Activated T-cell treated with anti-CD3 and anti-CD28 coated beads, Interleukin-2, amount 50 U/mL, for 1 hour (primary cell): Measurements from ENCODE around the gene SCPEP1.
"Not testable (repeated sequence)": the region's sequence is repeated elsewhere in the genome, so short reads cannot be mapped to it uniquely, and the experiment has no call there.

Experiments used
- DNase-seq: peaks from one replicate; pipeline ENCODE4 v3.0.0-alpha.2; 2020

Gene SCPEP1

DNA sequence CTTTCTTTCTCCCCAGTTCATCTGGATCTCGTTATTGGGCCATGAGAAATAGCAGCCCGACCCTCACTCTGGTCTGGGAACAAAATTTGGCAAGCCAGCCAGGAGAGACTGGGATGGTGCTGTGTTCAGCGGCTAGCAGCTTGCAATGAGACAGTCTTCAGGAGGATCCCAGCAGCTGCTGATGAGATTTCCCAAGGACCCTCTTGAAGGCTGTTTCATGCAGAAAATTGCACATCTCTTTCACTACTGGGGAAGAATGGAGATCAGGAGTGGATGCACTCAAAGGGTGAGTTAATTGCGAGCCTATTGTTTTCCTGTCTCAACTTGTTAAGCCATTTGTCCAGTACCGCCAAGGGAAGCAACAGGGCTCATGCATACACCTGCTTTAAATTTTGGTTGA lies 11.6 kb upstream of the SCPEP1 start:
- DNase-seq = no peak

DNA sequence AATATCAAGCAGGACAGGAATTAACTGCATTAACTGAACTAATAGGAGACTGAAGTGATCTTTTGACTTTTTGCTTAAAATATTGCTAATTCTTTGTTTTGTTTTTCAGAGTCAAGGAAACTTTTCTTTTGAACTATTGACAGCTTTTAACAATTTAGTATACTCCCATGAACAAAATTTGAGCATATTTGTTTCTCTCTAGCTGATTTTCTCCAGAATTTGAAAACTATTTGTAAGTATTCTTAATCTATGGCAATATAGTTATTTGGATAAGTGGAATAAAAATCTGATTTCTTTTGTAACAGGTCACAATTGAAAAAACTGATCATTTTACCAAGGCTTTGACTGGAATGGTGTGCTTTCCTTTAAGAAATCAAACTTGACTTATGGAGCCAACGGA lies 7.0 kb upstream of the SCPEP1 start:
- no peak for DNase-seq

DNA sequence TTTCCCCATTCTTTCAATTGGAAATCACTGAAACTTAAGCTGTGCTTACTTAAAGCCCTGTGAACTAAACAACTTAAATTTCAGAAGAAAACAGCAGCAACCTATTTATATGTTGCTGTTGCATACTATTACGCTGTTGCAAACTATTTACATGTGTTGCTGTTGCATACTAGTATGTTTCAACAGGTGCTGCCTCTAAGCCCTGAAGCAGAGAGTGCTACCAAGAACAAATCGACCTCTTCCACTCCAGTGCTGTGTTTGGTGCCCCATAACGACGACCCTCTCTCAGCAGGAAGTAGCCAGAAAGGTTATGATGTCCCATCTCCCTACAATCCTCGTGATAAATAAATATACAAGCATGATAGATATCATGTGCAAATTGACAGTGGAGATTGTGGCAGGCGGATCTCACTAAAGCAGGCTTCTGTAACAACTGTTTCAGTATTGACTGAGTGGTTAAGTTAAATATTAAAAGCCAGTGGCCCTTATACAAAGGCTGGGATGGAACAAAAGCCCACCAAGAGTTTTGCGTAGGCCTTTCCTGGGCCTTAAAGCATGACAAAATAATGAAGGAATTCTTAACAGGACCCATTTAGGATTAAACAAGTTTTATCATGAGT lies 5.7 kb upstream of the SCPEP1 start:
- no peak for DNase-seq

DNA sequence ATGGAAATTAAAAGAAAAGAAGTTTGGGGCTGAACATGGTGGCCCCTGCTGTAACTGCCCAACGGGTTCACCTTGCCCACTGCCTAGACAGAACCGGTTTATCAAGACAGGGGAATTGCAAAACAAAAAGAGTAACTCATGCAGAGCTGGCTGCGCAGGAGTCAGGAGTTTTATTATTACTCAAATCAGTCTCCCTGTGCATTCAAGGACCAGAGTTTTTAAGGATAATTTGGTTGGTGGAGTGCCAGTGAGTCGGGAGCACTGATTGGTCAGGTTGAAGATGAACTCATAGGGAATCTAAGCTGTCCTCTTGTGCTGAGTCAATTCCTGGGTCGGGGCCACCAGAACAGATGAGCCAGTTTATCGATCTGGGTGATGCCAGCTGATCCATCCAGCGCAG lies 4.4 kb upstream of the SCPEP1 start:
- no peak for DNase-seq

DNA sequence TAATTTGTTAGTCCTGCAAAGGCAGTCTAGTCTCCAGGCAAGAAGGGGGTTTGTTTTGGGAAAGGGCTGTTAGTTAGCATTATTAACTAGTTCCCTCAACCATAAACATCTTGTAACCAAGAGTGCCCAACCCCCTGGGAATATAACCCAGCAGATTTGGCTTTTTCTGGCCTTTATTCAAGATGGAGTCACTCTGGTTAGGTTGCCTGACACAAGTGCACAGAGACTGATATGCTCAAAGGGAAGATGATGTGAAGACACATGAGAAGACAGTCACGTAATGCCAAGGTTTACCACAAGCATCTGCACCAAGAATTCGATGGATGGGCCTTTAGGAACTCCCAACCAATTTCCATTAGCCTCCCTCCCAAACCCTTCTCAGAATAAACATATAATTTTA lies 3.9 kb upstream of the SCPEP1 start:
- no peak for DNase-seq

DNA sequence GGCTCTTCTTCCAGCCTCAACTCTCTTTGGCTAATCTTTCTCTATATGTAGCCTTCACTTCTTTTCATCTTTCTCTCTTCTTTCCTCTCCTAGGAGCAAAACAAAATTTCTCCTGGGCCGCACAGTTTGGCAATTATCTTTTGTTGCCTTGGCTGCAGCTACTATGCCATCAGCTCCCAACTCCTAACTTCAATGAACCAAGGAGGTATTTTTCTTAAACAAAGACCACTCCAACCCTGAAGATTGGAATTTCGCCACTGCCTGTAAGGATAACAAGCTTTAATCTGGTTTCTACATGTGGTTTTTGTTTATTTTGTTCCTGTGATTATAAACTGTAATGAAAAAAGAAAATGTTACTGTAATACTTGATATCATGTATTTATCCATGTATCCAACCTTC lies 2.3 kb upstream of the SCPEP1 start:
- no peak for DNase-seq

DNA sequence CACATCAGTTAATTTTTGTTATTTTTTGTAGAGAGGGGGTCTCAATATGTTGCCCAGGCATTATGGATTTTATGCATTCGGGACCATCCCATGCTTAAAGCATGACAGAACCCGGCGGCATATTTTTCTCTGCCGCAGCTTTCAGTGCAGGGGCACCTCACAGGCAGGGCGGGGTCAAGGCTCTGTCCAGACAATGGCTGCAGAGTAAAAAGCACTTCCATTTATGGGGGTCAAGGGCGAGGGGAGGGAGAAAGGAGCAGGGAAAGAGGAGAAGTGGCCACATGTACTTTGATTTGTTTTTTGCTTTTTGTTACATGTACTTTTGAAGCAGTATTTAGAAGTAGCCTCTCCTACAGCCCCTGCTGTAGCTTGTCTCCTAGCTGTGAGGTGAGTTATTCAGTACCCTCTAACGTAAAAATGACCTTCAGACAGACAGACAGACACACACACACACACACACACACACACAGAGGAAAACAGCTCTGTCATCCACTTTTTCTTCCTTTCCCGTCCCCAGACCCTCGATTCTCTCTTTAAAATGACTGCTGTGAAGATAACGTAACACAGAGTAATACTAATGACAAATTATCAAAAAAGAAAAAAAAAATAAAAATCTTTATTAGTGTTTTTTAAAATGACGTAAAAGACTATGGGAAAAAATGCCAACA lies 856 bp upstream of the SCPEP1 start:
- no peak for DNase-seq

DNA sequence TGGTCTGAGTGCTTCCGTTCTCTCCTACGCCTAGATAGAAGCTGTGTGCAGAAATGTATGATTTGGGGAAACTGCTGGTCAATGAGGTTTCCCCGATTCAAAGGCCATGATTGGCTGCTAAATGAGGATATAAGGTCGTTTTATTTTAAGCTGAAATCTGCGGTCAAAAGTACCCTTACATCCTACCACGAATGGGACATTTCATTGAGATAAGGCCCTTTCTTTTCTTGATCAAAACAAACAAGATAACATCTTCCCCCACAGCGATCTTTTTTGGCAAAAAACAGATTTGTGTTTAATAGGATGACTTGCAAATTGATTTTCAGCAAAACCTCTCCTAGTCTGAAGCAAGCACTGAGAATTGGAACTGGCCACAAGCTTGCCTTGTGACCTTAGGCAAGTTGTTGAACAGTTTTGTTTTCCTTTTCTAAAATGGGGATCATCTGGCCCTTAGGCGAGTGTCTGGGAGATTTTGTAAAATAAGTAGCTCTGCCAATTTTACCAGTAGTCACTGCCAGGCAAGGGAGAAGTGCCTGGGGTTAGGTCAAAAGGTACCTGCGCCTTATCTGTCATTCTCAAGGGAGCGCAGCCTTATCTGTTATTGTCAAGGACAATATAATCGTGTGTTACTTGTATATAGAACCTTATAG lies 635 bp downstream of the SCPEP1 start:
- no peak for DNase-seq

DNA sequence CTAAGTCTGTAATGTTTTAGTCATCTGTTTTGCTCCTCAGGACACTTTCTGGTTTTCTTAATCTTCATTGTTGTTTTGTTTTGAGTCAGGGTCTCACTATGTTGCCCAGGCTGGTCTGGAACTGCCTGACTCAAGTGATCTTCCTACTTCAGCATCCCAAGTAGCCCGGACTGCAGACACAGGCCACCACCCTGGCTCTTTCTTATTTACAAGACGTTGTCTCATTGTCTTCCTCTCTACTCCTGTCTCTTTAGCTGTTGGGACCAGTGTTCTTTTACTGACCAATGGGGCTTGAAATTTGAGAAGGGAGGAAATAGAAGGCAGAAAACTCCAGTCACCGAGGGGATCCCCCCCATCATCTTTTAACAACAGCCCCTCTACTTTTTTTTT lies 1.2 kb downstream of the SCPEP1 start:
- no peak for DNase-seq

DNA sequence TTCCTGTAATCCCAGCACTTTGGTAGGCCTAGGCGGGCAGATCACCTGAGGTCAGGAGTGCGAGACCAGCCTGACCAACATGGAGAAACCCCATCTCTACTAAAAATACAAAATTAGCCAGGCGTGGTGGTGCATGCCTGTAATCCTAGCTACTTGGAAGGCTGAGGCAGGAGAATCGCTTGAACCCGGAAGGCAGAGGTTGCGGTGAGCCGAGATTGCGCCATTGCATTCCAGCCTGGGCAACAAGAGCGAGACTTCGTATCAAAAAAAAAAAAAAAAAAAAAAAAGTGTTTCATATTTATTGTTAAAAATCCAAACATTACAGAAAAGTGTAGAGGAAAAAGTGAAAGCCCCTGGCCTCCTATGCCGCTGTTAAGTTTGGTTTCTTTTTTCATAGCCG lies 2.6 kb downstream of the SCPEP1 start:
- DNase-seq = not testable (repeated sequence)

DNA sequence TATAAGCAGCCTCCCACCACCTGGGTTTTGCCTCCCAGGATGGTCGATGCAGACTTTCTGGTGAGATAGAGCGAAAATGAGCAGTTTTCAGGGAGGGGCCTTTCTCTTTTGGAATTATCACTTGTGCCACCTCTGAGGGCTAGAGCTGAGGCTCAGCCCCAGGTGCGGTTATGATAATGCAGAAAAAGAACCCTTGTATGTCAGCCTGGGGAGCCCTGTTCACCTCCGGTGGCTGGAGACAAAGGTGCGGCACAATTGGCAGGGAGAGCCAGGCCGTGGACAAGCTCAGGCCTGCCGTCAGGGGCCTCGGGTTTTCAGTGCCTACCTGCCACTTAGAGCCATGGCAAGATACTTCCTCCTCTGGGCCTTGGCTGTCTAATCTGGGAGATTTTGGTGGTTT lies 4.4 kb downstream of the SCPEP1 start:
- no peak for DNase-seq

DNA sequence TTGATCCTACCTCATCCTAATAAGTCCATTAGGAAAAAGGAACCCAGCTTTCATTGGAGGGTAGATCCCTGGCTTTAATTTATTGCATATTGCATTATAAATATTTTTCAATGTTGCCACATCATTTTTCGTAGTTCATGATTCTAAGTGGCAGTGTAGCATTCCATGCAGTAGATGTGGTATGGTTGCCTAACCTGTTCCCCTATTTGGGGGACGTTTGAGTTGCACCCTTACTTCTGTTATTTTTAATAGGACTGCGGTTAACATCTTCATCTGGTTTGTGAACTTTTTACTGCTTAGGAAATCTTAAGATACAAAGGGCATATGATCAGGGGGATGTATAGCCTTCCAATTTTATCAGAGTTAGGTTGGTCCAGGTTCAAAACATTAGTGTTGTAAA lies 5.4 kb downstream of the SCPEP1 start:
- DNase-seq = no peak

DNA sequence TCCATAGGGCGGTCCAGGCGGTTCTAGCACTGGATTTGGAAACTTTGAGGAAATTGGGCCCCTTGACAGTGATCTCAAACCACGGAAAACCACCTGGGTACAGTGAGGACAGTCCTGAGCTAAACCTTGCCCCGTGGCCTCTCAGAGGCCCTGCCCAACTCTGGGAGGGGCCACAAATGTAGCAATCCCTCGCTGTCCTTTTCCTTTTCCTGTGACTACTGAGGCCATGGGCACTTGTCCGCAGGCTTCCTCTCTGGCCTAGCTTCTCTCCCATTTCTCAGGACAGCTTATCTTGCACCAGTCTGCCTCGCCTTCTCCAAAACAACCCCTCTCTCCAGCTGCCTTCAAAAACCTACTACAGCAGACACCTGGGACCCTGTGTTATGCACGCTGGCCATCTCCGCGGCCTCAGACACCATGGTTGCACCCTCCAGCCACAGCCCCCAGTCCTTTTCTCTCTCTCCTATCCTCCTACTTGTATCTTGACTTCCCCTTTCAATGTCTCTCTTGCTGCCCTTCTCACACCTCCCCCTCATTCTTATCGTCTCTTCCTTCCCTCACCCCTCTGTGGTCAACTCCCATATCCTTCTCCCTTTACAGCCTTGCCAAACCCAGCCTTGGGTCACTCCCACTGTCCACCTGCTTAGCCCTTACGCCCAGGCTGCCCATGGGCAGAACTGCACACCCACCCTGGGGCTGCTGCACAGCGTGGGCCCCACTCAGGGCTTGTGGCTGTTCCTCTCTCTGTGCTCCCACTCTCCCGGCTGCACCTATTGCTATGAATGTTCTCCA lies 7.6 kb downstream of the SCPEP1 start:
- no peak for DNase-seq

DNA sequence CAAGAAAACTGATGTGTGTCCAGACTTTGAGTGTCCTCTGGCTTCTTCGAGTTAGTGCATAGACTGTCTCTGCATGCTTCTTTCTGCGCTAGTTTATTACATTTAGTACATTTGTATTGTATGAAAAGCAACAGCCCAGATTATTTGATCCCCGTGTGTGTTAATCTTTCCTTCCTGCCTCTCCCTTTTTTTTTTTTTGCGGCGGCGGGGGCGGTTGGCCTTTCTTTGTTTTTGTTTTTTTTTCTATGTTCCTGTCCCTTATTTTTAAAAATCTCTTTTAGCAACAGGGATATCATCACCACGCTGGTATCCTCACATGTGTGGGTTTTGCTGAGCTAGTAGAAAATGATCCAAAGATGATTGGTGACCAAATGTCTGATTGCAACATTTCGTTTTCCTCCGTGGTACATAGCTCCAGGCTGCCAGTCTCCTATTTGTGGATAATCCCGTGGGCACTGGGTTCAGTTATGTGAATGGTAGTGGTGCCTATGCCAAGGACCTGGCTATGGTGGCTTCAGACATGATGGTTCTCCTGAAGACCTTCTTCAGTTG lies 9.4 kb downstream of the SCPEP1 start:
- DNase-seq = no peak

DNA sequence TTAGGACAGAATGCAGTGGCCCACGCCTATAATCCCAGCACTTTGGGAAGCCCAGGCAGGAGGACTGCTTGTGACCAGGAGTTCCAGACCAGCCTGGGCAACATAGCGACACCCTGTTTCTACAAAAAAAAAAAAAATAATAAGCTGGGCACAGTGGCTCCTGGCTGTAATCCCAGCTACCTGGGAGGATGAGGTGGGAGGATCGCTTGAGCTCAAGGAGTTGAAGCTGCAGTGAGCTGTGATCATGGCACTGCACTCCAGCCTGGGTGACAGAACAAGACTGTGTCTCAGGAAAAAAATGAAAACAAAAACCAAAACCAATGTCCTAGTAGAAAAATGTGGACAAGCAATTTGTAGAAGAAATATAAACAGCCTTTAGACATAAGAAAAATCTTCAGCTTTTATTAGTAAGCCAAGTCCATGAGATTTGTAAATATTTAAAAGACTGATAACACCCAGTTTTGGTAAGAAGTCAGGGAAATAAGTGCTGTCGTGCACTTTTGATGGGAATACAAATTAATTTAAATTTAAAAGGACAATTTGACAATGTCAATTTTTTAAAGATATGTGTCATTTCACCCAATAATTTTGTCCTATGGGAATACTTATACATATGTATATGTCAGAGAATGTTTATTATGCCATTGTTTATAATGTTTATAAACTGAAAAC lies 11.1 kb downstream of the SCPEP1 start:
- no peak for DNase-seq

DNA sequence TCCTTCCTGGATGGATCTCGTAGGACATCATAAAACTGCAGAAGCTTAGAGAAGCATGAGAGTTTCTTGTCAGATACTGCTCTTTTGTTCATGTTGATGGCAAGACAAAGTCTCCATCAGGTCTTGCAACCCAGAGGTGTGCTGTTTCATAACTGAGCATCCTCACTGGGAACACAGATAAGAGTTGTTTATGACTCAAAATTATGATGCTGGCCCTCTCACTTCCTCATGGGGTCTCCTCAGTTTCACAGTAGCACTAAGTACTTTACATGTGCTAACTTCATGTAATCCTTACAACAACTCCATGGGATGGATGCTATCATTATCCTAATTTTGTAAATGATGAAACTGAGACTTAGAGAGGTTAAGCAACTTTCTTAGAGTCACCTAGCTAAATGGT lies 14.4 kb downstream of the SCPEP1 start:
- DNase-seq = no peak

DNA sequence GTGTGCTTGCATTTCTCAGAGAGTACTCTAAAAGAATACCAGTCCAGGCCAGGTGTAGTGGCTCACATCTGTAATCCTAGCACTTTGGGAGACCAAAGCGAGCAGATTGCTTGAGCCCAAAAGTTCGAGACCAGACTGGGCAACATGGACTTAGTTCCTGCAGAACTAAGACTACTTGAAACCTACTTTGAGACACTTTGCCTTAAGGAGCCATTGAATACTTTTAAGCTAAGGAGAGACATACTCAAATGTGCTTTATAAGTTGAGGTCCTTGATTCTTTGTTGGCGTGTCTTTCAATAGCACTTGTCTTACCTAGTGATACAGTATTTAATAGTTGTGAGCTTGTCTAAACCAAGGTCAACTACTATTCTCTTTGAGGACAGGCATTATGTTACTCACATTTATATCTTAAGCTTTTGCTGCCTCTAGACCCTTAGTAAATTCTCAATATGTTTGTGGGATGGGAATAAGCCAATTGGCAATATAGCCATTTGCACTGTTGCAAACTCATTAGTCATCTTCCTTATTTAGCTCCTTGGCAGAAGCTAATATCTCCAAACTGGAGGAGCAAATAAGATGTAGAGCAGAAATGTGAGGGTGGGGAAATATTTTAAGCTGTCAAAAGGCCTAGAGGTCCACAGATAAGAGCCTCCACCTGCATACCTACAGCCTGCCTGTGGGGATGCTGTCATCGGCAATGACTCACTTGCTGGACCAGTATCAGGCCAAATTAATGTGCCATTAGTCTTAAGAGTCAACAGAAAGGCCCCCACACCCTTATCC lies 16.3 kb downstream of the SCPEP1 start:
- DNase-seq = no peak

DNA sequence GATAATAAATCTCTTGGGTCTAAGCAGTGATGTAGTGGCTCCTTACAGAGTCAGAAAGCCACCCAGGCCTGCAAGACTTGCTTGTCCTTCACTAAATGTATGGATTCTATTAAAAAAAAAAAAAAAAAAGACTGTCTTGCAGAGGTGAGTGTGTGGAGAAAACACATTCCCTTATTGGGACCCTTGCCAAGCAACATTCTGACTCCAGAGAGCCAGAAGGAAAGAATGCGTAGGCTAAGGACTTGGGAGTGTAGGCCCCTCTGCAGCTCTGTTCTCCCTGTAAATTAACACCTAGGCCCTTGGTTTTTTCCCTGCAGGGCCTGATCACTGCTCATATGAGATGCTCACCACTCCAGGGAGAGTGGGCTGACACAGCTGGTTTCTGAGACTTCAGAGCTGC lies 17.8 kb downstream of the SCPEP1 start:
- DNase-seq = no peak

DNA sequence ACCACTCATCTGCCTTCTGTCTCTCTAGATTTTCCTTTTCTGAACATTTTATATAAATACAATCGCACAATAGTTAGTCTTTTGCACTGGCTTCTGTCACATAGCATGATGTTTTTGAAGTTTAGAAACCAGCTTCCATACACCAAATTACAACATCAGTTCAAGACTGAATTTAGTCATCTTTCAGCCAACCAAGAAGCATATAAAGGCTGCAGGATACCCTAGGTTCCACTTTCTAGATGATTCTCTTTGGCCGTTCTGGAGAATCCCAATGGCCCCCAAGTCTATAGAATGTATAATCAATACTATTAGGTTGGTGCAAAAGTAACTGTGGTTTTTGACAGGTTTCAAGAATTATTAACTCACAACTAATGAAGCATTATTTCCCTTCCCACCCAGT lies 19.4 kb downstream of the SCPEP1 start:
- DNase-seq = no peak

DNA sequence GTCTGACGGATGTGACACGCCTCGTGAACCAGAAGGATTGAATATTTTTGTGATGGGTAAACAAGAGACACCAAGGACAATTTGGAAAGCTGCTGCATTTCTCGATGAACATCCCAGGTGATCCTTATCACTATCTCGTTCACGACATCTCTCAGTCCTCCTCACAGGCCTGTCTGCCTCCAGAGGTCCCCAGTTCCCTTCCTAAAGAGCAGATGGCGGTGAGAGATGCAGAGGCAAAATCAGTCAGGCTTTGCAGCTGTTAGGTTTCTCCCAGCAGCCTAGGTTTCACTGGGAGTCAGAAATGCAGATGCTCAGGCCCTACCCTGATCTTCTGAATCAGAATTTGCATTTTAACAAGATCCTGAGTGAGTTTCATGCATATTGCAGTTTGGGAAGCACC lies 23.6 kb downstream of the SCPEP1 start:
- DNase-seq = no peak

DNA sequence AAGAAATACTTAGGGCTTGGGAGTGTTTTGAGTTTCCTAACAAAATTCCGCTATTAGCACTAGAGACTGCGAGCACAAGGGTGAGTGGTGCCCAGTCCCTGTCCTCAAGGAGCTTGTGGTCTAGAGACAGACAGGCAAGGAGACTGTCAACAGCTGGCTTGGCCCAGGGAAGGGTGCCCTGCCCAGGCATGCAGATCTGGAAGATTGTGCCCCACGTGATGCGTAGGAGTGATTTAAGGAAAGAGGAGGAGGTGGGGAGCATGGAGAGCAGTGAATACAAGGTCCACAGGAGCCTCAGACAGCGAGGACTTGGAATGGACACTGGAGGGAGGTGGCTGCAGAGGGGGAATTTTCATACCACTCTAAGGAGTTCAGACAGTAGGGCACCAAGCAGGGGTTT lies 25.0 kb downstream of the SCPEP1 start:
- no peak for DNase-seq

DNA sequence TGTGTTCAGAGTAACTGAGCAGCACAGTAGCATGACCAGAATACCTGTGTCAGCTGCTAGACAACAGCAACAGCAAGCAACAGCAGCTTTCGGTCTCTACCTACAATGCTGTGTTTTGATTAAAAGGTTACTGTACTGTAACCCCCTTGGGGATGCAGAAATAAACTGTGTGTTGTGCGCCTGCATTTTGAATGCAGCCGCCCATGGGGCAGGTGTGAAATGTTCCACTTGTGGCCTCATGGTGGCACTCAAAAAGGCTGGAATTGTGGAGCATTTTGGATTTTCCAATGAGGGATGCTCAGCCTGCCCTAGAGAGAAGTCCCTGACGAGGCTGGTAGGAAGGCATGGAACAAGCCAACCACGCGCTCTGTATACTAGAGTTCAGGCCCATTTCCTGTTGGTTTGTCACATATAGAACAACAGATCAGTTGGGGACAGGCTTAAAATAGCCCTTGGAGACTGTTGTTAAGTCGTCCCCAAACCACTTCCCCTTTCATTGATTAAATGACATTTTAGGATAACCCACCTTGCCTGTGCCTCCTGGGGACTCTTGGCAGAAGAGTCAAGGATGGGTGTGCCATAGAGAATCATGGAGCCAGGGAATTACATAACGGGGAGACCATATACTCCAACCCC lies 27.1 kb downstream of the SCPEP1 start:
- DNase-seq = no peak
